OCI-LY1 (cell line): ENCODE results near the gene MRPL1.

ENCODE experiments used
- CTCF ChIP-seq: fragments of 200-600 bp; sonication (generic), shearing (Covaris generic); IDR thresholded peaks from 2 replicates; pipeline ENCODE4 v1.5.1; 2017; ENCODE audit warnings: mild to moderate bottlenecking, antibody characterized with exemption, low read length, moderate library complexity, mixed read lengths
- EZH2 ChIP-seq: fragments of 200-600 bp; sonication (generic), shearing (Covaris generic); IDR thresholded peaks from 2 replicates; pipeline ENCODE4 v1.8.0; 2017; ENCODE audit warnings: borderline replicate concordance, mixed run types, mild to moderate bottlenecking, antibody characterized with exemption, low read length, moderate library complexity, mixed read lengths

- TF ChIP-seq CTCF: no peak
- TF ChIP-seq EZH2: no peak
Observed at GRCh38 chr4:77834403-77834802, 28.2 kb upstream of the MRPL1 start.
